Gastrocnemius medialis (tissue), 4 donors: ENCODE measurements around the gene KCNG4. TPM values are rescaled to one million over a fixed set of nuclear protein-coding genes. Genes with fewer than 3 reads are reported as not detected.

Experiments
- ATAC-seq, 2 donors: fragments of 150-250 bp; one replicate each; pipeline ENCODE4 v1.9.1; 2016
- DNase-seq, 2 donors: peaks; one replicate each; pipeline ENCODE4 v3.0.0-alpha.2; 2019
- H3K27ac ChIP-seq, 4 donors: fragments of 200-600 bp; sonication (generic); 1 replicate in 1 of 4; 2 replicates in 3 of 4; pipeline ENCODE4 v1.5.1; 2016 to 2018; ENCODE audit warnings: mild to moderate bottlenecking in 2 of 4, moderate library complexity in 1 of 4
- H3K27me3 ChIP-seq, 3 donors: fragments of 200-600 bp; sonication (generic) in 2 of 3; 1 replicate in 1 of 3; 2 replicates in 2 of 3; pipeline versions ENCODE4 v1.5.1 to v1.6.0; 2016 to 2019; ENCODE audit warnings: mild to moderate bottlenecking in 1 of 3, moderate library complexity in 1 of 3
- H3K36me3 ChIP-seq, 2 donors: fragments of 200-600 bp; sonication (generic) in 1 of 2; one replicate each; pipeline ENCODE4 v1.5.1; 2017 to 2018
- H3K4me1 ChIP-seq, 2 donors: fragments of 200-600 bp; sonication (generic) in 1 of 2; one replicate each; pipeline ENCODE4 v1.5.1; 2016 to 2017; ENCODE audit warnings: mild to moderate bottlenecking in 2 of 2
- H3K4me3 ChIP-seq, 4 donors: fragments of 200-600 bp; sonication (generic) in 3 of 4; 1 replicate in 1 of 4; 2 replicates in 3 of 4; pipeline ENCODE4 v1.5.1; 2016 to 2019; ENCODE audit warnings: mild to moderate bottlenecking in 2 of 4
- H3K9me3 ChIP-seq, 3 donors: fragments of 200-600 bp; sonication (generic) in 2 of 3; 1 replicate in 1 of 3; 2 replicates in 2 of 3; pipeline ENCODE4 v1.5.1; 2016 to 2019
- CTCF ChIP-seq, 5 experiments: fragments of 450-650 bp in 3 of 5; fragments of 200-600 bp in 2 of 5; sonication (generic) in 2 of 5; IDR thresholded peaks in 4 of 5; conservative IDR thresholded peaks in 1 of 5; 1 replicate in 4 of 5; 2 replicates in 1 of 5; pipeline ENCODE4 v1.5.1; 2016 to 2019; ENCODE audit warnings: antibody characterized with exemption in 5 of 5, mild to moderate bottlenecking in 3 of 5, moderate library complexity in 3 of 5
- POLR2A ChIP-seq, 2 donors: fragments of 450-650 bp; IDR thresholded peaks; one replicate each; pipeline ENCODE4 v1.6.1; 2017; ENCODE audit warnings: antibody characterized with exemption in 2 of 2, mild to moderate bottlenecking in 2 of 2, moderate library complexity in 2 of 2
- in situ Hi-C, 4 donors: fragments of 200-750 bp; cut with MboI; loops; one replicate each; pipeline versions ENCODE4 v1.15.0 to v1.8.0; 2017; ENCODE audit warnings: low sequenced_read_pairs in 4 of 4
- intact Hi-C: fragments of 100-400 bp; cut with DNase I; formaldehyde crosslinking; loops from one replicate; pipeline ENCODE4 v1.15.1; 2023; ENCODE audit warnings: low total_unique reads
- total RNA-seq, 4 donors: library from RNA; depleted of rRNA; stranded (reverse); fragments of >200 nt; gene quantifications; one replicate each; pipeline versions ENCODE4 v1.1.0 to v1.2.3, GENCODE V29; 2016

KCNG4 gene
- total RNA-seq, 4 donors from 2014 or later: not detected

DNA sequence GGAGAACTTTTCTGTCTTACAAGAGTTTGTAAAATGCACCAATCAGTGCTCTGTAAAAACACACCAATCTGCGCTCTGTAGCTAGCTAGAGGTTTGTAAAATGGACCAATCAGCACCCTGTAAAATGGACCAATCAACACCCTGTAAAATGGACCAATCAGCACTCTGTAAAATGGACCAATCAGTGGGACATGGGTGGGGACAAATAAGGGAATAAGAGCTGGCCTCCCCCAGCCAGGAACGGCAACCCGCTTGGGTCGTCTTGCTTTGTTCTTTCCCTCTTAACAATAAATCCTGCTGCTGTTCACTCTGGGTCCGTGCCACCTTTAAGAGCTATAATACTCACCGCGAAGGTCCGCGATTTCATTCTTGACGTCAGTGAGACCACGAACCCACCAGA lies 18.5 kb upstream of the KCNG4 start:
- in situ Hi-C loops: no loop called here

GRCh38 chr16:84255050-84255810 lies 15.4 kb upstream of the KCNG4 start:
- ATAC-seq: no peak
- no peak overlapping the region for H3K4me3 ChIP-seq
- intact Hi-C loops (no loop called here), in situ Hi-C loops (no loop called here)
- H3K36me3 ChIP-seq: no peaks in the 10 kb centered on the region
- H3K9me3 ChIP-seq: no peaks in the 10 kb centered on the region
- DNase-seq: no peak
- TF ChIP-seq POLR2A (IDR thresholded peaks at IDR 0.05) (no peak), CTCF (IDR thresholded peaks at IDR 0.05 in 4 of 5, conservative IDR thresholded peaks at IDR 0.05 in 1 of 5) (no peak)
- H3K27me3 ChIP-seq: peaks cover 0 to 9% (median 0%) of the 10 kb centered on the region in 3 donors
- no peaks in the 10 kb centered on the region for H3K4me1 ChIP-seq
- no peak overlapping the region for H3K27ac ChIP-seq

More for the DNA sequence above, 18.5 kb upstream of the KCNG4 start:
- Histone ChIP-seq H3K4me1 (no peaks in the 10 kb centered on the region), H3K36me3 (no peaks in the 10 kb centered on the region), H3K9me3 (no peaks in the 10 kb centered on the region), H3K27me3 (peaks cover 0 to 12% (median 2%) of the 10 kb centered on the region in 3 donors), H3K4me3 (no peak overlapping the region), H3K27ac (no peak overlapping the region)
- ATAC-seq (no peak), DNase-seq (no peak)
- intact Hi-C loops: no loop called here
- TF ChIP-seq CTCF (IDR thresholded peaks at IDR 0.05 in 4 of 5, conservative IDR thresholded peaks at IDR 0.05 in 1 of 5) (no peak), POLR2A (IDR thresholded peaks at IDR 0.05) (no peak)

DNA sequence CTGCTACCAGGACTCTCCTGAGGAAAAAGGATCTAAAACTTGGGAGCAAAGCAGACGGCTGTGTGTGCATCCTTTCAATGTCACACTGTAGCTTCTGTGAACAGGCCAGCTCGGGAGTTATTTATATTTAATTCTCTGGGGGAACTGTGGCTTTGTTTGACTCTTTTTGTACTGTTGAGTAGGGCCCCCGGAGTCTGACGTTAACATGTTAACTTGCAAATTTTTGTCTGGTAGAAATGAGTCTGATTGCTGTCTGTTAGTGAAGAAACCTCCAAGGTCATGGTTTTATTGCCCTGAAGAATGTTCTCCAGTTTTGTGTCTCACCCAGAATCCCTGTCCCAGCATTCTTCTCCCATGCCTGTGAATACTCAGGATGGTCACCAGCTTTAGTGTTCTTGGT lies 14.2 kb upstream of the KCNG4 start:
- H3K27ac ChIP-seq: no peak overlapping the region
- DNase-seq: no peak
- peaks cover 0 to 8% (median 0%) of the 10 kb centered on the region in 3 donors for H3K27me3 ChIP-seq
- TF ChIP-seq POLR2A (IDR thresholded peaks at IDR 0.05) (no peak), CTCF (IDR thresholded peaks at IDR 0.05 in 4 of 5, conservative IDR thresholded peaks at IDR 0.05 in 1 of 5) (no peak)
- no peaks in the 10 kb centered on the region for H3K36me3 ChIP-seq
- H3K4me3 ChIP-seq: no peak overlapping the region
- in situ Hi-C loops: no loop called here
- no peak for ATAC-seq
- H3K9me3 ChIP-seq: no peaks in the 10 kb centered on the region
- no peaks in the 10 kb centered on the region for H3K4me1 ChIP-seq
- intact Hi-C loops: no loop called here

DNA sequence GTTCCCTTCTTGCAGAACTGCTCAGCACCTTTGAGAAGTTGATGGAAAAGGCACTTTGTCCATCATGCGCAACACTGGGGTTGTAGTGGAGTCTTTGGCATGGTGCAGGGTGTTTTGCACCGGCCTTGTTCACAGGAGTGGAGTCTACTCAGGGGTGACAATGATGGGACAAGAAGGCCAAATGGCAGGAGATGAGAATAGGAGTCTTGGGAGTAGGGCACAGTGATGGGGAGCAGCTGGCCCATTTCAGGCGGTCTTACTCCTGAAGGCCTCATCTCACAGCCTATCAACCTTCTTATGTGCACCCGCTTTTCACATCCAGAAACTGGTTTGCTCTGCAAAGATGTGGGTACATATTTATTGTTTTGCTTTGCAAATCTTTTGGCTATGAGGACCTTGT lies 13.4 kb upstream of the KCNG4 start:
- no peak overlapping the region for H3K4me3 ChIP-seq
- ATAC-seq: no peak
- in situ Hi-C loops: no loop called here
- no peak for DNase-seq
- TF ChIP-seq POLR2A (IDR thresholded peaks at IDR 0.05) (no peak), CTCF (IDR thresholded peaks at IDR 0.05 in 4 of 5, conservative IDR thresholded peaks at IDR 0.05 in 1 of 5) (no peak)
- H3K36me3 ChIP-seq: no peaks in the 10 kb centered on the region
- intact Hi-C loops: no loop called here
- H3K9me3 ChIP-seq: no peaks in the 10 kb centered on the region
- H3K4me1 ChIP-seq: no peaks in the 10 kb centered on the region
- no peak overlapping the region for H3K27ac ChIP-seq
- H3K27me3 ChIP-seq: peaks cover 0 to under 1% (median 0%) of the 10 kb centered on the region in 3 donors
